NCI-H1105 treated with DMSO at 0.1 percent for 48 hours (cell line): ENCODE data around the gene SSBP1.
"Not testable (repeated sequence)": the region's sequence is repeated elsewhere in the genome, so short reads cannot be mapped to it uniquely, and the experiment has no call there.

Experiments
- DNase-seq: peaks from one replicate; lab custom pipeline; 2025; lab: John Stamatoyannopoulos, UW

Gene SSBP1, protein sequence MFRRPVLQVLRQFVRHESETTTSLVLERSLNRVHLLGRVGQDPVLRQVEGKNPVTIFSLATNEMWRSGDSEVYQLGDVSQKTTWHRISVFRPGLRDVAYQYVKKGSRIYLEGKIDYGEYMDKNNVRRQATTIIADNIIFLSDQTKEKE

DNA sequence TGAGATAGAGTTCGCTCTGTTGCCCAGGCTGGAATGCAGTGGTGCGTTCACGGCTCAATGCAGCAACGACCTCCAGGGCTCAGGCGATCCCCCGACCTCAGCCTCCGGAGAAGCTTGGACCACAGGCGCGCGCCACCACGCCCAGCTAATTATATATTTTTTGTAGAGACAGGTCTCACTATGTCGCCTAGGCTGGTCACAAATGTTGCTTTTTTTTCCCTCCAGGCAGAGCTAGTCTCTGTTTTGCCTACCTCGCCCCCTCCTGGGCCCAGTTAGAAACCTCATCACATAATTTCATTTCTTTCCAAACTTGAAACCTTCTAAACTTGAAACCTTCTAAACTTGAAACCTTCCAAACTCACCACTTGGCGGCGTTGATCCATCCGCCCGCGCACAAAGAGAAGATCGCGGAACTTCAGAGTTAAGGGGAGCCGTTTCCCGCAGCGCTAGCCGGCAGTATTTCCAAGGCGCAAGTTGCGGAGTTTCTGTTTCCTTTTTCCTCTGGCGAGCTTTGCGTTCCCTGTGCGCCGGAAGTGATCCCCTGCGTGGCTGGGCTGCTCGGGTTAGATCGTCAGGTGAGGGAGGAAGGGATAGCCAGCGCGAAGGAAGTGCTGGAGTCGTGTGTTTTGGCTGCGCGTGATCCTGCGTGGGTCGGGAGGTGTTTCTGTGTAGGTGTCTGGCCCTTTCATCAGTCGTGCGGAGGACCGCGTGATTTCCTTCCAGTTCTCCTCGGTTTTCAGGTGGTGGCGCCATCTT, at the start of gene SSBP1:
Gene SSBP1 (plus strand): TSS at position 523 of the 756 bp plus-strand sequence. CDS start 809 bp downstream, outside the sequence.
- DNase-seq: peak; percentile 98

- DNase-seq: not testable (repeated sequence)
Measured at GRCh38 chr7:141689072-141689825, 48.9 kb upstream of the SSBP1 start.

DNA sequence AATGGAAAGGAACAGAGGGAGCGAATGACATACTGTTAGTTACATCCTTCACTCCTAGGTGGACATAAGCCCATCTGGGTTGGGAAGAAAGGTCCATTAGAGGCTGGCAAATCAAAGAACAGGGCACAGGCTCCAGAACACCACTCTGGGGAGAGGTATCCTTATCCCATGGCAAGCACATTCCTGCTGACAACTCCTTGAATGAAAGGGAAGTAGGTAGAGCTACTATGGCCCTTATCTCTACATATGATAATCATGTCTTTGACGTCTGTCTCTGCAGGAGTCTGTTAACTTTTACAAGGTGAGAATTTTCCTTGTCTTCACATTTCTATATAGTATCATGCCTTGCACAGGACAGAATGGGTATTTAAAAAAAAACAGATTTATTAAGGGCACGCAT, 46.6 kb upstream of the SSBP1 start:
- DNase-seq: no peak

DNA sequence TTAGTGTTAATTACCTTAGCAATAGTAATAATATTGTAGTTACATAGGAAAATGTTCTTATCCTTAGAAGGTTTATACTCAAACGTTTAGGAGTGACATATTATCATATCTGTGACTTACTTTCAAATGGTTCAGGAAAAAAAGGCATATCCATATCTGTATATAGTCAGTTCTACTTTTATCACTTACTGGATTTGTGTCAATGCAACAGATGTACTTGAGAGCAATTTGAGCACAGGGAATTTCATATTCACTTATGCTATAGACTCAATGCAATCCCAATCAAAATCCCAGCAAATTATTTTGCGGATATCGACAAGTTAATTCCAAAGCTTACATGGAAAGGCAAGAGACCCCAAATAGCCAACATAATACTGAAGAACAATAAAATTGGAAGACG, 46.2 kb upstream of the SSBP1 start:
- DNase-seq: no peak

GRCh38 chr7:141693082-141693481, 45.1 kb upstream of the SSBP1 start:
- no peak for DNase-seq

- no peak for DNase-seq
Measured at GRCh38 chr7:141695803-141696289, 42.3 kb upstream of the SSBP1 start.

GRCh38 chr7:141696348-141696747, 41.8 kb upstream of the SSBP1 start:
- DNase-seq: no peak

GRCh38 chr7:141697211-141697871, 40.8 kb upstream of the SSBP1 start:
- no peak for DNase-seq

- no peak for DNase-seq
Measured at GRCh38 chr7:141698247-141699015, 39.7 kb upstream of the SSBP1 start.

- no peak for DNase-seq
Measured at GRCh38 chr7:141699860-141700259, 38.3 kb upstream of the SSBP1 start.

GRCh38 chr7:141700296-141700847, 37.8 kb upstream of the SSBP1 start:
- no peak for DNase-seq

DNA sequence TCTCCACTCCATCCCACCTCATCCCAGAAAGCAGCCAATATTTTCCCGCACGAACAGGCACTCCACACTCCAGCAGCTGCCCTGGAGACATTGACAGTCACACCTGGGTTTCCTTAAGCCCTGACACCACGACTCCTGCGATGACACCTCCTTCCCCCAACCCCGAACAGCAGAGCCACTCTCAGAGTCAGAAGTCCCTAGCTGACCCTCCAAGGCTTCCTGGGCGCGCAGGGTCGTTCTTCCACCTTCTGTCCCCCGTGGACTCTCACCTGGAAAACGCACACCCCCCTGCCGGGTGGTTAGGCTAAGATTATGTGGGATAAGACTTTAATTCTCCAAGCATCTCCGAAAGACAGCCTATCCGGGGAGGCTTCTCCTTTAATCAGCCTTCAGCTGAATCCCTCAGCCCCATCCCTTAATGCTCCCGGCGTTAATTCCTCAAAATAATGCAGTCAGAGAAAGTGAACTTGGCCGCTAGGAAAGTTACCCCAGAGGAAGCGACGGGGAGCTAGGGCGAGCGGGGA, 37.2 kb upstream of the SSBP1 start:
- peak; percentile 6 for DNase-seq

DNA sequence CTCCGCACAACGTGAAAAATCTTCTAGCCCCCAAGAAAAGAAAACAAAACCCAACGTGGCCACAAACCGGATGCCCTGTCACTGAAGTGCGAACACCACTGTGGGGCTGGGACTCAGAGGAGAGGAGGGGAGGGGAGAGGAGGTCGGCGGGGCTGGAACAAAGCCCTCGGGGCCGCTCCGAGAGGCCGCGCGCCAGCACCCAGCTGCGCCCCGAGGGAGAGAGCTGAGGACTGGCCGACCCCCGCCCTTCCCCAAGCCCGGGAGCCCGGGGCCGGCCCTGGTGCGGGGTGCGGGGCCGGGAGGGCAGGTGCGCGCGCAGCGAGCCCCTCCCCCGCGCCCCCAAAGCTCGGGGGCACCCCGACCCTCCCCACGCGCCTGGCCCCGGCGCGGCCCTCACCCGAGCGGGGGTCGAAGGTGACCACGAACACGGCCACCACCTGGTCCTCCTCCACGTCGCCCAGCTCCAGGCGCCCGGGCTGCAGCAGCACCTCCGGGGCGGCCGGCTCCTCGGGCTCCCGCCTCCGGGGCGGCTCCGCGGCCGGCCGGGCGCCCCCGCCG, 36.6 kb upstream of the SSBP1 start:
- peak; percentile 50 for DNase-seq

GRCh38 chr7:141702047-141702567, 36.1 kb upstream of the SSBP1 start, which contains the start of gene DENND11:
Gene DENND11, minus strand, starts transcription at chr7:141702166. Its CDS starts 13 bp downstream, at chr7:141702153.
- DNase-seq: peak; percentile 61

DNA sequence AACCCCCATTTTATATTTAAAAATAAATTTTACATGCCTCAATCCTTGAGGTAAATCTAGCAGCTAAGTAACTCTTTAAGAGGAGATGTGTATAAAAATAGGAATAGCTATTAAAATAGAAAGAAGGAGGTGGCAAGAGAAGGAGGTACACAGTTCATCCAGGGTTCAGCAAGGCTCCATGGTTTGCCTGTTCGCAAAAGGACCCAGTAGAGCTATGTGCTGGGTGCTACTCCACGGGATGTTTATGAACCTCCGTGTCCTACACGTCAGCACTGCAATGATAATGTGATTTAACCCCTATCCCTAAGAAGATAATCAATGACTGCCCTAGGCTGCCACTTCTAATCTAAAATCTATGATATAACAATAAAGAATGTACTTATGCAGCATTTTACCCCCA, 35.3 kb upstream of the SSBP1 start:
- no peak for DNase-seq

DNA sequence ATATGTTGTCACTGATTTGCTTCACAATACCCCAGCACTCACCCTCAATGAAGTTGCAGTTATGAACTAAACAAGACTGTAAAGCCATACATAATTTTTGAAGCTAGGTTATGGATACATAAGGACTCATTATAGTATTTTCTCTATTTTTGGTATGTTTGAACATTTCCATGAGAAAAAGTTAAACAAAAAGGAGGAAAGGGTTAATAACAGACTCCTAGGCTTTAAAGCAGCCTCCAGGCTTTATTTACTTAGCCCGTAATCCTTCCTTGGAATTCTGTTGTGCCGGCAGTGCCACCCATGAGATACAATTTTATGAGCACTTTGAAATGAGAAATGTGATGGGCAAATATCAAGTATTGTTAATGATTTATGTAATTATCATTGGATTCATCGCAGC, 34.0 kb upstream of the SSBP1 start:
- DNase-seq: no peak

- DNase-seq: no peak
Measured at GRCh38 chr7:141704741-141705140, 33.4 kb upstream of the SSBP1 start.

- DNase-seq: peak; percentile 79
Measured at GRCh38 chr7:141706239-141707064, 31.7 kb upstream of the SSBP1 start.

DNA sequence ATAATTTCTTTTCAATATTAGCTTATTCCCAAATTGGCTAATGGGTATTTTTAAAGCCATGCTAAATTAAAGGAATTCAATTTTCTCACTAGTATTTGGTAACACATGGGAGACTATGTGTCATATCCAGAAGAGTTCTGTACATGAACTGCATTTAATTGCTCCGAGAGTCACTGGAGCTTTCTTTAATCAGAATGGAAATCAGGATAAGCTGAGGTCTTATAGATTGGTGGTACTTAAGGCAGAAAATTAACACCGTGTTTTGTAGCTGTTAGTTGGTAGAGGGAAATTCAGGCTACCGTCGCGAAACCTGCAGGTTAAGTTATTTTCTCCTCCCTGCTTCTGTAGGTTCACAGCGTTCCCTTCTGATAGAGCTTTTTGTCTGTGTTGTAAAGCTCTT, 29.8 kb upstream of the SSBP1 start, which contains the start of gene WEE2:
Gene WEE2 (plus strand): TSS at position 3 of the 400 bp plus-strand sequence. CDS start 406 bp downstream, outside the sequence.
- peak; percentile 83 for DNase-seq
